ENCODE measurements around the gene NIFK.

Gene NIFK

DNA sequence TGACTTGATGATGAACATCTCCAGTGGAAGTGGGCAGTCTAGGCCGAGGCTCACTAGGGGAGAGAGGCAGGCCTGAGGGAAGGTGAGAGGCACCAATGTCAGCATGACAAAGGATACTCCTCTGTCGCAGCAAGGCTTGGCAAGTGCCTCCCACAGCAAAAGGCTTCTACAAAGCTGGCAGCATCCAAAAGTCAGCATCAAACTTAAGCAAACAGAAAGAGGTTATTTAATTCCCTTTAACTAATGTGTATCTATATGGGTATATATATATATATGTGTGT, 41.6 kb downstream of the NIFK start:
- TF ChIP-seq CEBPB (IDR thresholded peaks at IDR 0.05) (no peak), FOXM1 (IDR thresholded peaks at IDR 0.05; ENCODE audit: borderline replicate concordance, low read depth) (no peak), TCF12 (IDR thresholded peaks at IDR 0.05; ENCODE audit: low read depth) (no peak), ZBTB7A (IDR thresholded peaks at IDR 0.05; ENCODE audit: low read depth) (no peak)

DNA sequence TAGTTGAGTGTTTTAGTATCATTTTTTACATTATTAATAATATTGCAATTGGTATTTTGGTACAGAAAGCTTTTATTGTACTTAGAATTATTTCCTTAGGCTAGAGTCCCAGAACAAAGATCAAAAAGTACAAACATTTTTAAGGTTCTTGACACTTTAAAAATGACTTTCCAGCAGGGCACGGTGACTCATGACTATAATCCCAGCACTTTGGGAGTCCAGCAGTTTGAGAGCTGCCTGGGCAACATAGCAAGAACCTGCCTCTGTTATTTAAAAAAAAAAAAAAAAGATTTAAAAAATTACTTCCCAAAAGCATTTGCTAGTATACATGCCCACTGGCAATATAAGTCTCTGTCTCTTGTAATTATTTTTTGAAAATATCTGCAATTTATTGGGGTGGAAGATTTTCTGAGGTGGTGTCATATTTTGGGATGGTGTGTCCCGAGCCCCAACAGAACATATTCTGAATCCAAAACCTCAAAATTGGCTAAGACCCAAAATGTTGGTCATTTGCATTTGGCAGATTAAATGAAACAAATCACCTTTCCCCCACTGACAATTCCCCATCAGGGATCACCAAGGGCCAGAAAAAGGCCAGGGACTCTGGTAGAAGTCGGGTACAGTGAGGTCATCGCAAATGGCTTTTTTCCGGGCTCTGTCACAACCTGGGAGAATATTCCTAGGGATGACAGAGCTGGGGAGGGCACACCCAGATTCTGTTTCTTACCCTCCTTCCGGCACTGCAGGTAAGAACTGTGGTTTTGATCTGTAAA, 42.1 kb downstream of the NIFK start:
- TF ChIP-seq, protein P1, sequence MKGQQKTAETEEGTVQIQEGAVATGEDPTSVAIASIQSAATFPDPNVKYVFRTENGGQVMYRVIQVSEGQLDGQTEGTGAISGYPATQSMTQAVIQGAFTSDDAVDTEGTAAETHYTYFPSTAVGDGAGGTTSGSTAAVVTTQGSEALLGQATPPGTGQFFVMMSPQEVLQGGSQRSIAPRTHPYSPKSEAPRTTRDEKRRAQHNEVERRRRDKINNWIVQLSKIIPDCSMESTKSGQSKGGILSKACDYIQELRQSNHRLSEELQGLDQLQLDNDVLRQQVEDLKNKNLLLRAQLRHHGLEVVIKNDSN (IDR thresholded peaks at IDR 0.05) = no peak
- TF ChIP-seq EP300 (IDR thresholded peaks at IDR 0.05; ENCODE audit: borderline replicate concordance) = no peak
- no peak for TF ChIP-seq TEAD4 (IDR thresholded peaks at IDR 0.05)
- TF ChIP-seq NFIC (IDR thresholded peaks at IDR 0.05) = no peak
- no peak for TF ChIP-seq TAF1 (IDR thresholded peaks at IDR 0.05; ENCODE audit: low read depth)
- TF ChIP-seq, protein P2, sequence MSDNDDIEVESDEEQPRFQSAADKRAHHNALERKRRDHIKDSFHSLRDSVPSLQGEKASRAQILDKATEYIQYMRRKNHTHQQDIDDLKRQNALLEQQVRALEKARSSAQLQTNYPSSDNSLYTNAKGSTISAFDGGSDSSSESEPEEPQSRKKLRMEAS (IDR thresholded peaks at IDR 0.05) = no peak

DNA sequence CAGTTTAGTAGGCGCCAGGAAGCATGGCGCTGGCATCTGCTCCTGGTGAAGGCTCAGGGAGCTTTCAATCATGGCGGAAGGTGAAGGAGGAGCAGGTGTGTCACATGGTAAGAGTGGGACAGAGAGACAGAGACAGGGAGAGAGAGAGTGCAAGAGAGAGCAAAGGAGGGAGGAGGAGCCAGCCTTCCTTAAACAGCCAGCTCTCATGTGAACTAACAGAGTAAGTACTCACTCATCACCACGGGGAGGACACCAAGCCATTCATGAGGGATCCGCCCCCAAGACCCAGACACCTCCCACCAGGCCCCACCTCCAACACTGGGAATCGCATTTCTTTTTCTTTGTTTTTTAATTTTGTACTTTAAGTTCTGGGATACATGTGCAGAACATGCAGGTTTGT, 46.6 kb downstream of the NIFK start:
- TF ChIP-seq TCF12 (IDR thresholded peaks at IDR 0.05; ENCODE audit: low read depth) (no peak), RAD21 (IDR thresholded peaks at IDR 0.05; ENCODE audit: low read depth) (no peak), YY1 (IDR thresholded peaks at IDR 0.05; ENCODE audit: low read depth) (no peak), TEAD4 (IDR thresholded peaks at IDR 0.05) (no peak), NFIC (IDR thresholded peaks at IDR 0.05) (no peak), ZBTB7A (IDR thresholded peaks at IDR 0.05; ENCODE audit: low read depth) (no peak), EP300 (IDR thresholded peaks at IDR 0.05; ENCODE audit: borderline replicate concordance) (no peak), TAF1 (IDR thresholded peaks at IDR 0.05; ENCODE audit: low read depth) (no peak), EGR1 (IDR thresholded peaks at IDR 0.05) (no peak), FOXM1 (IDR thresholded peaks at IDR 0.05; ENCODE audit: borderline replicate concordance, low read depth) (no peak)
- TF ChIP-seq, protein P1 (IDR thresholded peaks at IDR 0.05) = no peak
- TF ChIP-seq, protein P2 (IDR thresholded peaks at IDR 0.05) = no peak

DNA sequence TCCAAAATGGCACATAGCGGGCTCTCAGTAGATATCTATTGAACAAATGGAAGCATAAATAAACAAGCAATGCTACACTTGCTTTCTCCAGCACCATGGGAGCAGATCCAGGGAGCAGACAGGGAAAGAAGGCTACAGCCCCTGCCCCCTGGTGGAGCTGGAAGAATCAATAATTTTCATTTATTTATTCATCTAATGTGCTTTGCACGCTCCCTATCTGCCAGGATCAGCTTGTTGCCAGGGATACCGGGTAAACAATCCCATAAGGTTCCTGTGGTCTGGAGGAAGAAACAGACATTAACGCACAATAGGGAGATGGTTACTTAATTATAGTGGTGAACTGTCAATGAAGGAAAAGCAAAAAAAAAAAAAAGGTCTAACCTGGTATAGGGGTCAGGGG, 47.3 kb downstream of the NIFK start:
- TF ChIP-seq TCF12 (IDR thresholded peaks at IDR 0.05; ENCODE audit: low read depth) (no peak), RAD21 (IDR thresholded peaks at IDR 0.05; ENCODE audit: low read depth) (no peak), EP300 (IDR thresholded peaks at IDR 0.05; ENCODE audit: borderline replicate concordance) (no peak), FOXM1 (IDR thresholded peaks at IDR 0.05; ENCODE audit: borderline replicate concordance, low read depth) (no peak), EGR1 (IDR thresholded peaks at IDR 0.05) (no peak), ZBTB7A (IDR thresholded peaks at IDR 0.05; ENCODE audit: low read depth) (no peak), TAF1 (IDR thresholded peaks at IDR 0.05; ENCODE audit: low read depth) (no peak), TEAD4 (IDR thresholded peaks at IDR 0.05) (no peak), CEBPB (IDR thresholded peaks at IDR 0.05) (no peak), YY1 (IDR thresholded peaks at IDR 0.05; ENCODE audit: low read depth) (no peak), NFIC (IDR thresholded peaks at IDR 0.05) (no peak)
- TF ChIP-seq, protein P2 (IDR thresholded peaks at IDR 0.05) = no peak
- TF ChIP-seq, protein P1 (IDR thresholded peaks at IDR 0.05) = no peak

DNA sequence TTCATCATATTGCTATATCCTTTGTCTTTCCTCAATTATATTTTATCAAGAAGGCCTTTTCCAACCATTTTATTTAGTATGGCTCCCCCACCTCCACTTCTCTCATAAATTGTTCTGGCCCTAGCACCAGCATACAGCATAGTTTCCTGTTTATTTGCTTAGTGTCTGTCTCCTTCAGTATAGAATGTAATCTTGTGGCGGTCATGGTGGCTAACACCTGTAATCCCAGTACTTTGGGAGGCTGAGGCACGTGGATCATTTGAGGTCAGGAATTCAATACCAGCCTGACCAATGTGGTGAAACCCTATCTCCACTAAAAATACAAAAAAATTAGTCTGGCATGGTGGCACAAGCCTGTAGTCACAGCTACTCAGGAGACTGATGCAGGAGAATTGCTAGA, 47.9 kb downstream of the NIFK start:
- no peak for TF ChIP-seq EGR1 (IDR thresholded peaks at IDR 0.05)
- no peak for TF ChIP-seq FOXM1 (IDR thresholded peaks at IDR 0.05; ENCODE audit: borderline replicate concordance, low read depth)
- TF ChIP-seq TEAD4 (IDR thresholded peaks at IDR 0.05) = no peak

DNA sequence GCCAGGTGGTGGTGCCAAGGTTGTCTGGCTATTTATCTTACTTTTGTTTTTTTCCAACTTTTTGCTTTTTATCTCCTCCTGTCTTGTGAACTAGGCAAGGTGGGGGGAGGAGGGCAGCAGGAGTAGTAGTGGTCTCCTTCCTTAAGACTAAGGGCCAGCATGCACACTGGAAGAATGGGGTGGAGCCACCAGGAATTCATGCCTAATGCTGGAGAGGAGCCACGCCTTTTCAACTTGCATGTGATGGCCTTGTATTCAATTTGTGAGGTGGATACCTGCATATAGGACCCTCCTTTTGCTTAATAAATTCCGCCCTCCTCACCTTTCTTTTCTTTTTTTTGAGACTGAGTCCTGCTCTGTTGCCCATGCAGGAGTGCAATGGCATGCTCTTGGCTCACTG, 49.8 kb downstream of the NIFK start:
- TF ChIP-seq, protein P2 (IDR thresholded peaks at IDR 0.05) = no peak
- TF ChIP-seq FOXM1 (IDR thresholded peaks at IDR 0.05; ENCODE audit: borderline replicate concordance, low read depth) (no peak), YY1 (IDR thresholded peaks at IDR 0.05; ENCODE audit: low read depth) (no peak)

DNA sequence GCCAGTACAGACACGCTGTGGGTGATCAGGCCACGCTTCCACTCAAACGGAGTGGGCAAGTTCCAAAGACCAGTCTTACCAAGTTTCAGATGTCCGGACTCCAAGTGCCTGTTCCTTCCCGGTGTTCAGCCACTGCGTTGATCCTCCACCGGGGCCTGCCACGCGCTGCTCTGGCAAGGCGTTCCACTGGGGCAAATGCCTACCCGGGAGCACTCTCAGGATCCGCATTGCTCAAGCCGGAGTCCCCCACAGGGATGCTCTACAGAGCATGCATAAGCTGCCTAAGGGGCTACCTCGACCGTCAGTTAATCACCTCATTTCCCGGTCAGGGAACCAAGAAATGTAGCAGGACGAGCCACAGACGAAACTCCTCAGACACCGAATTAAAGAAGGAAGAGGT, 50.5 kb downstream of the NIFK start:
- TF ChIP-seq, protein P3, sequence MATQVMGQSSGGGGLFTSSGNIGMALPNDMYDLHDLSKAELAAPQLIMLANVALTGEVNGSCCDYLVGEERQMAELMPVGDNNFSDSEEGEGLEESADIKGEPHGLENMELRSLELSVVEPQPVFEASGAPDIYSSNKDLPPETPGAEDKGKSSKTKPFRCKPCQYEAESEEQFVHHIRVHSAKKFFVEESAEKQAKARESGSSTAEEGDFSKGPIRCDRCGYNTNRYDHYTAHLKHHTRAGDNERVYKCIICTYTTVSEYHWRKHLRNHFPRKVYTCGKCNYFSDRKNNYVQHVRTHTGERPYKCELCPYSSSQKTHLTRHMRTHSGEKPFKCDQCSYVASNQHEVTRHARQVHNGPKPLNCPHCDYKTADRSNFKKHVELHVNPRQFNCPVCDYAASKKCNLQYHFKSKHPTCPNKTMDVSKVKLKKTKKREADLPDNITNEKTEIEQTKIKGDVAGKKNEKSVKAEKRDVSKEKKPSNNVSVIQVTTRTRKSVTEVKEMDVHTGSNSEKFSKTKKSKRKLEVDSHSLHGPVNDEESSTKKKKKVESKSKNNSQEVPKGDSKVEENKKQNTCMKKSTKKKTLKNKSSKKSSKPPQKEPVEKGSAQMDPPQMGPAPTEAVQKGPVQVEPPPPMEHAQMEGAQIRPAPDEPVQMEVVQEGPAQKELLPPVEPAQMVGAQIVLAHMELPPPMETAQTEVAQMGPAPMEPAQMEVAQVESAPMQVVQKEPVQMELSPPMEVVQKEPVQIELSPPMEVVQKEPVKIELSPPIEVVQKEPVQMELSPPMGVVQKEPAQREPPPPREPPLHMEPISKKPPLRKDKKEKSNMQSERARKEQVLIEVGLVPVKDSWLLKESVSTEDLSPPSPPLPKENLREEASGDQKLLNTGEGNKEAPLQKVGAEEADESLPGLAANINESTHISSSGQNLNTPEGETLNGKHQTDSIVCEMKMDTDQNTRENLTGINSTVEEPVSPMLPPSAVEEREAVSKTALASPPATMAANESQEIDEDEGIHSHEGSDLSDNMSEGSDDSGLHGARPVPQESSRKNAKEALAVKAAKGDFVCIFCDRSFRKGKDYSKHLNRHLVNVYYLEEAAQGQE (IDR thresholded peaks at IDR 0.05; ENCODE audit: low read depth) = no peak
- no peak for TF ChIP-seq TAF1 (IDR thresholded peaks at IDR 0.05; ENCODE audit: low read depth)
- no peak for TF ChIP-seq EP300 (IDR thresholded peaks at IDR 0.05; ENCODE audit: borderline replicate concordance)
- no peak for TF ChIP-seq TCF12 (IDR thresholded peaks at IDR 0.05; ENCODE audit: low read depth)
- TF ChIP-seq CEBPB (IDR thresholded peaks at IDR 0.05) = no peak
- TF ChIP-seq NFIC (IDR thresholded peaks at IDR 0.05) = no peak
- TF ChIP-seq FOXM1 (IDR thresholded peaks at IDR 0.05; ENCODE audit: borderline replicate concordance, low read depth) = no peak
- TF ChIP-seq ZBTB7A (IDR thresholded peaks at IDR 0.05; ENCODE audit: low read depth) = no peak

All from Ishikawa (cell line).